Small intestine (tissue), 7 donors: ENCODE results near the gene TMCC2. TPM values are rescaled to one million over a fixed set of nuclear protein-coding genes. Genes with fewer than 3 reads are reported as not detected.
A peak's percentile ranks its signal among the peaks of the same experiment; 100 is the strongest.

Experiments used
- DNase-seq, 2 donors: peaks; one replicate each; pipeline versions ENCODE4 v3.0.0 to v3.0.0-alpha.2; 2013
- FAIRE-seq: peaks from 2 replicates; lab custom pipeline; 2012; peaks lifted over from hg19 to GRCh38; lab: Jason Lieb, UNC
- H3K27ac ChIP-seq, 3 donors: one replicate each; pipeline ENCODE4 v1.5.1; 2013; ENCODE audit warnings: low read length in 2 of 3, mild to moderate bottlenecking in 2 of 3, control low read depth in 1 of 3, inconsistent platforms in 1 of 3, low read depth in 1 of 3, moderate library complexity in 1 of 3
- H3K27me3 ChIP-seq, 3 donors: one replicate each; pipeline ENCODE4 v1.6.1; 2013; ENCODE audit warnings: low read length in 3 of 3, inconsistent platforms in 1 of 3; ENCODE audit not compliant: control insufficient read depth in 3 of 3, insufficient read depth in 3 of 3
- H3K36me3 ChIP-seq, 3 donors: one replicate each; pipeline ENCODE4 v1.6.1; 2013; ENCODE audit warnings: low read length in 3 of 3, inconsistent platforms in 1 of 3, low read depth in 1 of 3, mild to moderate bottlenecking in 1 of 3, moderate library complexity in 1 of 3; ENCODE audit not compliant: control insufficient read depth in 3 of 3, insufficient read depth in 2 of 3
- H3K4me1 ChIP-seq, 3 donors: one replicate each; pipeline ENCODE4 v1.6.1; 2013; ENCODE audit warnings: low read length in 2 of 3, inconsistent platforms in 1 of 3, low read depth in 1 of 3, mild to moderate bottlenecking in 1 of 3, moderate library complexity in 1 of 3; ENCODE audit not compliant: control insufficient read depth in 3 of 3, insufficient read depth in 2 of 3
- H3K4me3 ChIP-seq, 3 donors: one replicate each; pipeline ENCODE4 v1.5.1; 2013; ENCODE audit warnings: low read length in 3 of 3, control low read depth in 1 of 3, inconsistent platforms in 1 of 3, low read depth in 1 of 3, mild to moderate bottlenecking in 1 of 3, moderate library complexity in 1 of 3
- H3K9me3 ChIP-seq, 2 donors: one replicate each; pipeline ENCODE4 v1.6.1; 2013; ENCODE audit warnings: low read depth in 1 of 2, low read length in 1 of 2; ENCODE audit not compliant: control insufficient read depth in 2 of 2, insufficient read depth in 1 of 2
- WGBS, 3 donors: extraction: QIAGEN DNeasy Blood & Tissue Kit; methylation state at CpG; one replicate each; pipeline ENCODE4 v1.1.7; 2013; 5-methylcytosine and 5-hydroxymethylcytosine counted together
- polyA plus RNA-seq, 4 donors: library from polyadenylated mRNA; stranded (reverse) in 3 of 4; unstranded in 1 of 4; fragments of 200-250 nt in 3 of 4; fragments of 120-200 nt in 1 of 4; gene quantifications; one replicate each; pipeline versions ENCODE4 v1.2.1 to v1.2.3, GENCODE V29; 2013
- donor health status: healthy with polysubstance abuse.
- donor health status: control.
- donor health status: control.
- donor health status: Bipolar disorder and iron deficiency.
- donor health status: healthy.

Gene TMCC2
- polyA plus RNA-seq, 4 donors = 0.54 to 1.7 (median 0.96) TPM

DNA sequence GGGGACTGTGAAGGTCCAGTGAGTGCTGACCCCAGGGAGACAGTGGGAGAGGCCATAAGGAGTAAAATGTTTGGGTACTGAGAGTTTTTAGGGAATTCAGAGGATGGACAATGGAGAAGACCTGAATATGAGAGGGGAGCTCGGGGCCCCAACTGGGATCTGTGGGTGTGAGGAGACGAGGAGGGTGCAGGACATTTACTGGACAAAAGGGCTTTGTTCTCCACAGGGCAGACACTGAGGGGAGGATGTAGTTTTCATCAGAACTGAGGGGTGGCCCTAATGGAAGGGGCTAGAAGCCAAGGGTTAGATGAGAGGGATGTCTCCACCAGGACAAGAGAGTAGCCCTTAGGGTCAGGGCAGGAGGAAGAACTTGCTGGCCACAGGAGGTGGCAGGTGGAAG lies 30.0 kb downstream of the TMCC2 start:
- no peak for DNase-seq
- Histone ChIP-seq H3K27me3 (no peaks in the 10 kb centered on the region), H3K27ac (no peak overlapping the region), H3K4me1 (peaks cover 0 to 6% (median 0%) of the 10 kb centered on the region in 3 donors), H3K9me3 (no peaks in the 10 kb centered on the region), H3K4me3 (no peak overlapping the region), H3K36me3 (no peaks in the 10 kb centered on the region)
- FAIRE-seq = no peak
- WGBS, 3 donors = 44 to 70% (median 50%) methylated on average over 2 of the region's 2 CpGs

- no peak for DNase-seq
- 59 to 72% (median 66%) methylated on average over 7 of the region's 7 CpGs for WGBS, 3 donors
Observed at GRCh38 chr1:205258261-205258691, 30.5 kb downstream of the TMCC2 start.

GRCh38 chr1:205258719-205259118 lies 31.0 kb downstream of the TMCC2 start:
- DNase-seq (no peak), FAIRE-seq (no peak)
- WGBS, 3 donors = 86 to 87% (median 86%) methylated on average over 8 of the region's 8 CpGs
- H3K27me3 ChIP-seq = no peaks in the 10 kb centered on the region
- no peak overlapping the region for H3K4me3 ChIP-seq
- peaks cover 0 to 6% (median 0%) of the 10 kb centered on the region in 3 donors for H3K4me1 ChIP-seq
- H3K9me3 ChIP-seq = no peaks in the 10 kb centered on the region
- H3K27ac ChIP-seq = no peak overlapping the region
- no peaks in the 10 kb centered on the region for H3K36me3 ChIP-seq

More at GRCh38 chr1:205258261-205258691, 30.5 kb downstream of the TMCC2 start:
- H3K36me3 ChIP-seq = no peaks in the 10 kb centered on the region
- H3K27ac ChIP-seq = no peak overlapping the region
- no peak overlapping the region for H3K4me3 ChIP-seq
- peaks cover 0 to 6% (median 0%) of the 10 kb centered on the region in 3 donors for H3K4me1 ChIP-seq
- no peaks in the 10 kb centered on the region for H3K9me3 ChIP-seq
- FAIRE-seq = no peak
- H3K27me3 ChIP-seq = no peaks in the 10 kb centered on the region

GRCh38 chr1:205259324-205259832 lies 31.6 kb downstream of the TMCC2 start:
- FAIRE-seq (no peak), DNase-seq (no peak)
- H3K36me3 ChIP-seq = no peaks in the 10 kb centered on the region
- H3K27me3 ChIP-seq = no peaks in the 10 kb centered on the region
- no peak overlapping the region for H3K4me3 ChIP-seq
- peak overlapping the region in 1 of 3 donors; percentile 29 for H3K27ac ChIP-seq
- 21 to 37% (median 25%) methylated on average over 10 of the region's 10 CpGs for WGBS, 3 donors
- H3K4me1 ChIP-seq = peaks cover 0 to 6% (median 0%) of the 10 kb centered on the region in 3 donors
- no peaks in the 10 kb centered on the region for H3K9me3 ChIP-seq

GRCh38 chr1:205259998-205260397 lies 32.3 kb downstream of the TMCC2 start:
- Histone ChIP-seq H3K9me3 (no peaks in the 10 kb centered on the region), H3K36me3 (no peaks in the 10 kb centered on the region), H3K4me1 (peaks cover 0 to 6% (median 0%) of the 10 kb centered on the region in 3 donors), H3K27me3 (no peaks in the 10 kb centered on the region), H3K4me3 (no peak overlapping the region), H3K27ac (peak overlapping the region in 1 of 3 donors; percentile 29)
- no peak for FAIRE-seq
- 15 to 88% (median 58%) methylated on average over 1 of the region's 1 CpG for WGBS, 3 donors
- no peak for DNase-seq

GRCh38 chr1:205260948-205261732 lies 33.4 kb downstream of the TMCC2 start:
- H3K9me3 ChIP-seq = no peaks in the 10 kb centered on the region
- FAIRE-seq = no peak
- H3K4me3 ChIP-seq = no peak overlapping the region
- WGBS, 3 donors = 41 to 59% (median 50%) methylated on average over 8 of the region's 8 CpGs
- peaks cover 0 to 6% (median 0%) of the 10 kb centered on the region in 3 donors for H3K4me1 ChIP-seq
- no peaks in the 10 kb centered on the region for H3K36me3 ChIP-seq
- DNase-seq = no peak
- no peaks in the 10 kb centered on the region for H3K27me3 ChIP-seq
- H3K27ac ChIP-seq = no peak overlapping the region

- Histone ChIP-seq H3K9me3 (no peaks in the 10 kb centered on the region), H3K36me3 (no peaks in the 10 kb centered on the region), H3K27ac (peak overlapping the region in 2 of 3 donors; percentile 7 to 34), H3K27me3 (no peaks in the 10 kb centered on the region), H3K4me1 (peaks cover 0 to 6% (median 0%) of the 10 kb centered on the region in 3 donors), H3K4me3 (no peak overlapping the region)
- 48 to 64% (median 49%) methylated on average over 5 of the region's 5 CpGs for WGBS, 3 donors
- DNase-seq (peak in 1 of 2 donors; percentile 36), FAIRE-seq (no peak)
Observed at GRCh38 chr1:205261946-205262691, 34.4 kb downstream of the TMCC2 start.

DNA sequence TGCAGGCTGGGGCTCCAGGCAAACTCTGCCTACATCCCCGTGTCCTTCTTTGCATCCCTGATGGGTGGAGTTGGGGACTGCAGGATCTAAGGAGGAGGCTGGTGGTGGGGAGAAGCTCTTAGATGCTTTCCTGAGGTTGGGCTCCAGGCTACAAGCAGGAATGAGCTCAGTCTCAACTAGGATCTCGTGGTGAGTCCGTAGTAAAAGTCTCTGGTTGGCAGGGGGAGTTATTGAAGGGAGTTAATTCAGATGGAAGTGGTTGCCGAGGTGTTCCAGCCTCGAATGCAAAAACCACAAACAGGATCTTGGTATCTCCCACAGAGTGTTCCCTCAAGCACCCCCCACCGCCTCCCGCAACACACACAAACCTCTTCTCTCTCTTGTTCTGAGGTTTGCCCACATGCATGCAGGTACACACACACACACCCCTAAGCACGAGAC lies 35.0 kb downstream of the TMCC2 start:
- Histone ChIP-seq H3K27ac (peak overlapping the region in 1 of 3 donors; percentile 10), H3K27me3 (no peaks in the 10 kb centered on the region), H3K36me3 (no peaks in the 10 kb centered on the region), H3K4me3 (no peak overlapping the region), H3K9me3 (no peaks in the 10 kb centered on the region), H3K4me1 (peaks cover 0 to 6% (median 0%) of the 10 kb centered on the region in 3 donors)
- no peak for FAIRE-seq
- no peak for DNase-seq
- 57 to 78% (median 62%) methylated on average over 8 of the region's 8 CpGs for WGBS, 3 donors
